GM12801 (cell line): ENCODE measurements around the gene GPHA2.

Source experiments
- CTCF ChIP-seq: IDR thresholded peaks from one replicate; pipeline ENCODE4 v1.5.1; 2011; ENCODE audit warnings: control low read depth; ENCODE audit not compliant: insufficient read length; ENCODE audit errors: extremely low read depth

GPHA2 gene

GRCh38 chr11:64898076-64898445 lies 37.6 kb downstream of the GPHA2 start:
- TF ChIP-seq CTCF, result no peak

GRCh38 chr11:64897381-64898075 lies 38.2 kb downstream of the GPHA2 start:
- no peak for TF ChIP-seq CTCF

- no peak for TF ChIP-seq CTCF
Observed at GRCh38 chr11:64896448-64897022, 39.2 kb downstream of the GPHA2 start.

- no peak for TF ChIP-seq CTCF
Observed at GRCh38 chr11:64894812-64895452, 40.8 kb downstream of the GPHA2 start.

GRCh38 chr11:64894070-64894811 lies 41.5 kb downstream of the GPHA2 start:
- TF ChIP-seq CTCF, result peak; percentile 62

GRCh38 chr11:64893194-64894069 lies 42.3 kb downstream of the GPHA2 start:
- TF ChIP-seq CTCF, result no peak
